HepG2 (cell line): Measurements from ENCODE around the gene ZNRD2. TPM values are rescaled to one million over a fixed set of nuclear protein-coding genes. Genes with fewer than 3 reads are reported as not detected.

Experiments used
- BHLHE40 ChIP-seq: IDR thresholded peaks from 2 replicates; pipeline ENCODE4 v1.6.1; 2011; ENCODE audit warnings: low read length, improper control_type of control experiment
- BRD4 ChIP-seq: sonication (generic); formaldehyde crosslinking; IDR thresholded peaks from 2 replicates; pipeline ENCODE4 v1.4.0; 2020; ENCODE audit warnings: missing genetic modification reagents
- FOXA3 ChIP-seq: IDR thresholded peaks from 2 replicates; pipeline ENCODE4 v1.6.1; 2016; ENCODE audit warnings: missing genetic modification reagents, missing compliant biosample characterization
- FOXC1 ChIP-seq: sonication (generic); formaldehyde crosslinking; IDR thresholded peaks from 2 replicates; pipeline ENCODE4 v1.8.0; 2022; ENCODE audit warnings: mild to moderate bottlenecking, missing genetic modification reagents, borderline replicate concordance
- HDAC2 ChIP-seq: sonication (generic); formaldehyde crosslinking; IDR thresholded peaks from 2 replicates; pipeline ENCODE4 v1.4.0; 2020; ENCODE audit warnings: missing genetic modification reagents
- KDM6A ChIP-seq: IDR thresholded peaks from 2 replicates; pipeline ENCODE4 v1.6.1; 2016; ENCODE audit warnings: low read depth
- MED8 ChIP-seq: sonication (generic); formaldehyde crosslinking; IDR thresholded peaks from 2 replicates; pipeline ENCODE4 v1.8.1; 2023; ENCODE audit warnings: mild to moderate bottlenecking, missing genetic modification reagents; ENCODE audit not compliant: insufficient replicate concordance
- NAIF1 ChIP-seq: sonication (generic); formaldehyde crosslinking; IDR thresholded peaks from 2 replicates; pipeline ENCODE4 v1.5.0; 2020; ENCODE audit warnings: mild to moderate bottlenecking, missing genetic modification reagents, borderline replicate concordance
- PAX8 ChIP-seq: sonication (generic); formaldehyde crosslinking; IDR thresholded peaks from 2 replicates; pipeline ENCODE4 v1.8.0; 2022; ENCODE audit warnings: mild to moderate bottlenecking, missing genetic modification reagents, borderline replicate concordance
- PHF21A ChIP-seq: sonication (generic); formaldehyde crosslinking; IDR thresholded peaks from 2 replicates; pipeline ENCODE4 v1.5.0; 2020; ENCODE audit warnings: mild to moderate bottlenecking, missing genetic modification reagents
- RFX3 ChIP-seq: IDR thresholded peaks from 2 replicates; pipeline ENCODE4 v1.6.1; 2016; ENCODE audit warnings: missing biosample characterization, missing genetic modification reagents
- RFXAP ChIP-seq: sonication (generic); formaldehyde crosslinking; IDR thresholded peaks from 2 replicates; pipeline ENCODE4 v1.4.0; 2020; ENCODE audit warnings: missing genetic modification reagents, borderline replicate concordance
- ZNF224 ChIP-seq: sonication (generic); formaldehyde crosslinking; IDR thresholded peaks from 2 replicates; pipeline ENCODE4 v1.5.0; 2020; ENCODE audit warnings: mild to moderate bottlenecking, missing genetic modification reagents
- ZNF343 ChIP-seq: sonication (generic); formaldehyde crosslinking; IDR thresholded peaks from 2 replicates; pipeline ENCODE4 v1.4.0; 2020; ENCODE audit warnings: mild to moderate bottlenecking, missing genetic modification reagents
- ZNF543 ChIP-seq: sonication (generic); formaldehyde crosslinking; IDR thresholded peaks from 2 replicates; pipeline ENCODE4 v1.4.0; 2020; ENCODE audit warnings: mild to moderate bottlenecking, missing genetic modification reagents
- ZNF577 ChIP-seq: sonication (generic); formaldehyde crosslinking; IDR thresholded peaks from 2 replicates; pipeline ENCODE4 v1.4.0; 2020; ENCODE audit warnings: mild to moderate bottlenecking, low read depth, missing genetic modification reagents, borderline replicate concordance
- ZNF652 ChIP-seq: IDR thresholded peaks from 2 replicates; pipeline ENCODE4 v1.6.1; 2016; ENCODE audit warnings: low read depth, borderline replicate concordance
- ZNF792 ChIP-seq: IDR thresholded peaks from 2 replicates; pipeline ENCODE4 v1.6.1; 2016
- ZNF839 ChIP-seq: sonication (generic); formaldehyde crosslinking; IDR thresholded peaks from 2 replicates; pipeline ENCODE4 v1.4.0; 2020; ENCODE audit warnings: missing genetic modification reagents, mild to moderate bottlenecking, borderline replicate concordance
- ZNF883 ChIP-seq: sonication (generic); formaldehyde crosslinking; IDR thresholded peaks from 2 replicates; pipeline ENCODE4 v1.5.1; 2020; ENCODE audit warnings: mild to moderate bottlenecking, missing genetic modification reagents; ENCODE audit errors: not compliant biosample characterization
- polyA plus RNA-seq, 8 experiments: library from polyadenylated mRNA; depleted of rRNA in 3 of 8; stranded (reverse) in 7 of 8; unstranded in 1 of 8; fragments of >200 nt; fragmentation: Illumina TruSeq in 4 of 8; extraction: Trizol in 4 of 8; gene quantifications; 2 replicates each; pipeline versions ENCODE4 v1.2.1 to v1.2.3, GENCODE V29; 2011 to 2016; ENCODE audit warnings: low read depth in 4 of 8, missing spikeins in 1 of 8, mixed read lengths in 1 of 8; ENCODE audit not compliant: insufficient read depth in 1 of 8
- total RNA-seq, 5 experiments: library from RNA; depleted of rRNA; stranded (reverse); fragments of >200 nt; fragmentation: Illumina TruSeq; extraction: Trizol; gene quantifications; 2 replicates each; pipeline ENCODE4 v1.2.3, GENCODE V29; 2016; ENCODE audit warnings: low read depth in 1 of 5
- TF ChIP-seq, protein P1 (sequence below): sonication (generic); formaldehyde crosslinking; conservative IDR thresholded peaks from 2 replicates; pipeline ENCODE4 v1.5.0; 2020; ENCODE audit warnings: missing genetic modification reagents
- TF ChIP-seq, protein P2 (sequence below): sonication (generic); formaldehyde crosslinking; IDR thresholded peaks from 2 replicates; pipeline ENCODE4 v1.5.0; 2020; ENCODE audit warnings: missing genetic modification reagents
- TF ChIP-seq, protein P3 (sequence below): sonication (generic); formaldehyde crosslinking; IDR thresholded peaks from 2 replicates; pipeline ENCODE4 v1.4.0; 2020; ENCODE audit warnings: low read depth, mild to moderate bottlenecking, missing genetic modification reagents
- TF ChIP-seq, protein P4 (sequence below): sonication (generic); formaldehyde crosslinking; IDR thresholded peaks from 2 replicates; pipeline ENCODE4 v1.4.0; 2020; ENCODE audit warnings: missing genetic modification reagents, borderline replicate concordance

Gene ZNRD2
- total and polyA plus RNA-seq, 2 of the 13 experiments (the other 11 are each of a cell fraction or from before 2014, with no cell fraction given), result 29.2 to 34.0 TPM

DNA sequence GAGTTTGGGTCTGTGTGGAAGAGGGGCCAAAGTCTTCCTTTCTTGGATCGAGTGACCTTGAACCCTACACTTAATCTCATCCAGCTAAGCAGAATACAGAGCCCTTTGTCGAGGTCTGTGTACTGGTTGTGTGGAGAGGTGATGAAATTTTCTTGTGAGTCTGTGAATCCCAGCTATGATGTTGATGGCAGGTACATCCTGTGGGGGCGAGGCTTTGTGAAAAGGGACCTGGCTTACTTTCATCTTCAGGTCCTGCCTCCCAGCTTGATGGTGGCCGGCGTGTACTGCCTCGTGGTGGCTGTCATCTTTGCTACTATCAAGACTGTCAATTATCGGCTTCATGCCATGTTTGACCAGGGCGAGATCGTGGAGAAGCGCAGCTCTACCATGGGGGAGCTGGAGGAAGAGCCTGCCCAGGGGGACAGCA lies 46.3 kb downstream of the ZNRD2 start (continued):
- TF ChIP-seq, protein P1, sequence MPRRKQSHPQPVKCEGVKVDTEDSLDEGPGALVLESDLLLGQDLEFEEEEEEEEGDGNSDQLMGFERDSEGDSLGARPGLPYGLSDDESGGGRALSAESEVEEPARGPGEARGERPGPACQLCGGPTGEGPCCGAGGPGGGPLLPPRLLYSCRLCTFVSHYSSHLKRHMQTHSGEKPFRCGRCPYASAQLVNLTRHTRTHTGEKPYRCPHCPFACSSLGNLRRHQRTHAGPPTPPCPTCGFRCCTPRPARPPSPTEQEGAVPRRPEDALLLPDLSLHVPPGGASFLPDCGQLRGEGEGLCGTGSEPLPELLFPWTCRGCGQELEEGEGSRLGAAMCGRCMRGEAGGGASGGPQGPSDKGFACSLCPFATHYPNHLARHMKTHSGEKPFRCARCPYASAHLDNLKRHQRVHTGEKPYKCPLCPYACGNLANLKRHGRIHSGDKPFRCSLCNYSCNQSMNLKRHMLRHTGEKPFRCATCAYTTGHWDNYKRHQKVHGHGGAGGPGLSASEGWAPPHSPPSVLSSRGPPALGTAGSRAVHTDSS, result no peak
- TF ChIP-seq, protein P2, sequence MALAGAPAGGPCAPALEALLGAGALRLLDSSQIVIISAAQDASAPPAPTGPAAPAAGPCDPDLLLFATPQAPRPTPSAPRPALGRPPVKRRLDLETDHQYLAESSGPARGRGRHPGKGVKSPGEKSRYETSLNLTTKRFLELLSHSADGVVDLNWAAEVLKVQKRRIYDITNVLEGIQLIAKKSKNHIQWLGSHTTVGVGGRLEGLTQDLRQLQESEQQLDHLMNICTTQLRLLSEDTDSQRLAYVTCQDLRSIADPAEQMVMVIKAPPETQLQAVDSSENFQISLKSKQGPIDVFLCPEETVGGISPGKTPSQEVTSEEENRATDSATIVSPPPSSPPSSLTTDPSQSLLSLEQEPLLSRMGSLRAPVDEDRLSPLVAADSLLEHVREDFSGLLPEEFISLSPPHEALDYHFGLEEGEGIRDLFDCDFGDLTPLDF, result no peak
- TF ChIP-seq RFXAP (CRISPR knock-in tag) (no peak), RFX3 (CRISPR knock-in tag) (no peak), ZNF652 (no peak), PAX8 (CRISPR knock-in tag) (no peak), NAIF1 (CRISPR knock-in tag) (no peak), ZNF343 (CRISPR knock-in tag) (no peak), ZNF543 (CRISPR knock-in tag) (no peak), MED8 (no peak), ZNF224 (CRISPR knock-in tag) (no peak), FOXA3 (CRISPR knock-in tag) (peak; percentile 37; the same call in 1 of the 2 replicates), KDM6A (CRISPR knock-in tag) (no peak), BHLHE40 (no peak), ZNF577 (CRISPR knock-in tag) (no peak), ZNF792 (no peak), PHF21A (peak; percentile 19; the same call in 1 of the 2 replicates), ZNF839 (no peak), BRD4 (CRISPR knock-in tag) (no peak), HDAC2 (0 out of 2 replicates have a peak, but pooled peaks have one; percentile 14), ZNF883 (CRISPR knock-in tag) (no peak), FOXC1 (CRISPR knock-in tag) (no peak)
- TF ChIP-seq, protein P3, sequence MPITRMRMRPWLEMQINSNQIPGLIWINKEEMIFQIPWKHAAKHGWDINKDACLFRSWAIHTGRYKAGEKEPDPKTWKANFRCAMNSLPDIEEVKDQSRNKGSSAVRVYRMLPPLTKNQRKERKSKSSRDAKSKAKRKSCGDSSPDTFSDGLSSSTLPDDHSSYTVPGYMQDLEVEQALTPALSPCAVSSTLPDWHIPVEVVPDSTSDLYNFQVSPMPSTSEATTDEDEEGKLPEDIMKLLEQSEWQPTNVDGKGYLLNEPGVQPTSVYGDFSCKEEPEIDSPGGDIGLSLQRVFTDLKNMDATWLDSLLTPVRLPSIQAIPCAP (CRISPR knock-in tag), result no peak
- TF ChIP-seq, protein P4, sequence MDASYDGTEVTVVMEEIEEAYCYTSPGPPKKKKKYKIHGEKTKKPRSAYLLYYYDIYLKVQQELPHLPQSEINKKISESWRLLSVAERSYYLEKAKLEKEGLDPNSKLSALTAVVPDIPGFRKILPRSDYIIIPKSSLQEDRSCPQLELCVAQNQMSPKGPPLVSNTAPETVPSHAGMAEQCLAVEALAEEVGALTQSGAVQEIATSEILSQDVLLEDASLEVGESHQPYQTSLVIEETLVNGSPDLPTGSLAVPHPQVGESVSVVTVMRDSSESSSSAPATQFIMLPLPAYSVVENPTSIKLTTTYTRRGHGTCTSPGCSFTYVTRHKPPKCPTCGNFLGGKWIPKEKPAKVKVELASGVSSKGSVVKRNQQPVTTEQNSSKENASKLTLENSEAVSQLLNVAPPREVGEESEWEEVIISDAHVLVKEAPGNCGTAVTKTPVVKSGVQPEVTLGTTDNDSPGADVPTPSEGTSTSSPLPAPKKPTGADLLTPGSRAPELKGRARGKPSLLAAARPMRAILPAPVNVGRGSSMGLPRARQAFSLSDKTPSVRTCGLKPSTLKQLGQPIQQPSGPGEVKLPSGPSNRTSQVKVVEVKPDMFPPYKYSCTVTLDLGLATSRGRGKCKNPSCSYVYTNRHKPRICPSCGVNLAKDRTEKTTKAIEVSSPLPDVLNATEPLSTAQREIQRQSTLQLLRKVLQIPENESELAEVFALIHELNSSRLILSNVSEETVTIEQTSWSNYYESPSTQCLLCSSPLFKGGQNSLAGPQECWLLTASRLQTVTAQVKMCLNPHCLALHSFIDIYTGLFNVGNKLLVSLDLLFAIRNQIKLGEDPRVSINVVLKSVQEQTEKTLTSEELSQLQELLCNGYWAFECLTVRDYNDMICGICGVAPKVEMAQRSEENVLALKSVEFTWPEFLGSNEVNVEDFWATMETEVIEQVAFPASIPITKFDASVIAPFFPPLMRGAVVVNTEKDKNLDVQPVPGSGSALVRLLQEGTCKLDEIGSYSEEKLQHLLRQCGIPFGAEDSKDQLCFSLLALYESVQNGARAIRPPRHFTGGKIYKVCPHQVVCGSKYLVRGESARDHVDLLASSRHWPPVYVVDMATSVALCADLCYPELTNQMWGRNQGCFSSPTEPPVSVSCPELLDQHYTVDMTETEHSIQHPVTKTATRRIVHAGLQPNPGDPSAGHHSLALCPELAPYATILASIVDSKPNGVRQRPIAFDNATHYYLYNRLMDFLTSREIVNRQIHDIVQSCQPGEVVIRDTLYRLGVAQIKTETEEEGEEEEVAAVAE (CRISPR knock-in tag), result 0 out of 2 replicates have a peak, but pooled peaks have one; percentile 16
